ENCODE measurements around the gene IGF2BP1.
"Not testable (repeated sequence)": the region's sequence is repeated elsewhere in the genome, so short reads cannot be mapped to it uniquely, and the experiment has no call there.

IGF2BP1 gene

DNA sequence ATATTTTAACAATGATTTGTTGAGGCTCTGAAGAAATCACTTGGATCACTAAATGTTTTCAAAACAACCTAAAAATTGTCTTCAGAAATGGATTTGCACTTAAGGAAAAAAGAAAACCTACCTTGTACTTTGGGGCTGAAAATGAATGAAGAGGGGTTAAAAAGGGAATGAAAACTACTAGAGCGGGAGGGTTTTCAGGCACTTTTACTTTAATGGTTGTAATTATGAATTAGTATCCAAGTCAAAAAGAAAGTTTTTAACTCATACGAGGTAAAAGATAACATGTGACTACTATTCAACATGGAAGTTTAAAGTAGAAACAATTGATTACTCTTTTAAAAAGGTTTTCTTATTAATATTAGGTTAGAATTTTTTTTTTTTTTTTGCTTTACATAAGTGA, 5.1 kb downstream of the IGF2BP1 start:
- no peak for TF ChIP-seq CTCF (IDR thresholded peaks at IDR 0.05)
- Histone ChIP-seq H3K4me3 (no peak overlapping the region), H3K27ac (no peak overlapping the region)
- DNase-seq (ENCODE audit: low spot score) = no peak

GRCh38 chr17:49002766-49003165, 5.6 kb downstream of the IGF2BP1 start:
- TF ChIP-seq CTCF (IDR thresholded peaks at IDR 0.05) = no peak
- Histone ChIP-seq H3K4me3 (no peak overlapping the region), H3K27ac (no peak overlapping the region)
- no peak for DNase-seq (ENCODE audit: low spot score)

- Histone ChIP-seq H3K27ac (no peak overlapping the region), H3K4me3 (no peak overlapping the region)
- TF ChIP-seq CTCF (IDR thresholded peaks at IDR 0.05) = no peak
- DNase-seq (ENCODE audit: low spot score) = no peak
These were observed 6.6 kb downstream of the IGF2BP1 start for GRCh38 chr17:49003557-49004511.

GRCh38 chr17:49005140-49005539, 8.0 kb downstream of the IGF2BP1 start:
- Histone ChIP-seq H3K4me3 (no peak overlapping the region), H3K27ac (no peak overlapping the region)
- no peak for TF ChIP-seq CTCF (IDR thresholded peaks at IDR 0.05)
- DNase-seq (ENCODE audit: low spot score) = no peak

DNA sequence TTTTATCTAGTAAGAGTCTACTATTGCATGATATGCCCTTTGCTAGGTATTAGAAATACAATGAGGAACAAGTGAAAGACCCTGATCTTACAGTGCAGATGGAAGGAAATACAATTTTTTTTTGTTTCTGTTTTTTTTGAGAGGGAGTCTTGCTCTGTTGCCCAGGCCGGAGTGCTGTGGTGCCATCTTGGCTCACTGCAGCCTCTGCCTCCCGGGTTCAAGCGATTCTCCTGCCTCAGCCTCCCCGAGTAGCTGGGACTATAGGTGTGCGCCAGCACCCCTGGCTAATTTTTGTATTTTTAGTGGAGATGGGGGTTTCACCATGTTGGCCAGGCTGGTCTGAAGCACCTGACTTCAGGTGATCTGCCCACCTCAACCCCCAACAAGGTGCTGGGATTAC, 11.7 kb downstream of the IGF2BP1 start:
- DNase-seq (ENCODE audit: low spot score); H3K4me3 ChIP-seq; H3K27ac ChIP-seq: not testable (repeated sequence)

DNA sequence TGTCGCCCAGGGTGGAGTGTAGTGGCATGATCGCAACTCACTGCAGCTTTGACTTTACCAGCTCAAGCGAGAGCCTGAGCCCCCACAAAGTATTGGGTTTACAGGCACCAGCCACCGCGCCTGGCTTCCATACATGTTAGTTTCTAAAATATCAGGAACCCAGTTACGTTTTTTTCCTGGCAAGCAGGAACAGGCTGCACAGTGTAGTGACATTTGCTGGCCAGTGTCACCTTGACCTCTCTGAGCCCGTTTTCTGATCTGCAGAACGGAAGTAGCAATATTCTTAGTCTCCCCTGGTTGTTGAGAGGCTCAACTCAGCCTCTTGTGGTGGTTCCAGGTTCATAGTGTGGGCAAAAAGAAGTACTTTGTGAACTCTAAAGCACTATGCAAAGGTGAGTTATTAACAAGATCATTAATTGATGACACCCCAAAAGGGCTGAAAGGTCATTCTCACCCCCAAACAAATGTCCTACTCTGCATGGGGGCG, 15.6 kb downstream of the IGF2BP1 start:
- no peak for TF ChIP-seq CTCF (IDR thresholded peaks at IDR 0.05)
- Histone ChIP-seq H3K27ac (no peak overlapping the region), H3K4me3 (no peak overlapping the region)
- no peak for DNase-seq (ENCODE audit: low spot score)

DNA sequence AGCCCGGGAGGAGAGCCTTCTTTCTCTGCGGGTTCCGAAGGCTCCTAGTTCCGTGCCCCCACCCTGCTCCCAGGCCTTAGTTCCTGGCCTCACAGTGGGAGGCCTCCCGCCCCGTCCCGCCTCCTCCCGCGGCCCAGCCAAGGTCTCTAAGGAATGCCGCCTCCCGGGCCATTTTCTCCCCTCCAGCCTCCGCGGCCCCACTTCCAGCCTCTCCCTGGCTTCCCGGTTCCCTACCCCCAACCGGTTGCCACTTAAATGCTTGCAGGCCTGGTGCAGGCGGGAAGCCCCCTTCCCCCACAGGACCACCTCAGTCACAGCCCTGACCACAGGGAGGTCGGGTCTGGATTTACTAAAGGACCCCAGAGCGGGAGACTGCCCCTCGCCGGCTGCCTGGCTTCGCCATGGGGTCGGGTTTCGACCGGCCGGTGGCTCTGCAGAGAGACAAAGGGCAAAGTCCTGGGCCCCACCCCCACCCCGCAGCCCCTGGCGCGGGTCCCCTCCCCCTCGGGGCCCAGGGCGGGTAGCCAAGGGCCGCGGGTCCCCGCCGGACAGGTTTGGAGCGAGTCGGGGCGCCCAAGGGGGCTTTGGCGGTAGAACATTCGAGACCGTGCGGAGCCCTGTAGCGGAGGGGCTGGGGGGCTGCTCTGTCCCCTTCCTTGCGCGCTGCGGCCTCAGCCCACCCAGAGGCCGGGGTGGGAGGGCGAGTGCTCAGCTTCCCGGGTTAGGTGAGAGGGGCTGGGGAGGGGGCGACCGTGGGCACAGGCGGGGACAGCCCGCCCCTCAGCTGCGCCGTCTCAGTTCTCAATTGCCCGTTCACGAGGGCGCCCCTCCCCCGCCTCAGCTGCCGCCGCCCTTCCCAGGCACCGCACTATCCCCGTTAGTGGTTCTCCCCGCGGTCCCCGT, 16.4 kb downstream of the IGF2BP1 start:
- no peak for TF ChIP-seq CTCF (IDR thresholded peaks at IDR 0.05)
- H3K4me3 ChIP-seq = no peak overlapping the region
- DNase-seq (ENCODE audit: low spot score) = no peak
- H3K27ac ChIP-seq = no peak overlapping the region
